Stimulated activated naive CD4-positive, alpha-beta T cell treated with Interleukin-2 at 50 U/mL for 16 hours (primary cell): ENCODE data around the gene GRK5.

ENCODE experiments used
- DNase-seq: peaks from one replicate; lab custom pipeline; 2025; lab: John Stamatoyannopoulos, UW

The GRK5 gene

DNA sequence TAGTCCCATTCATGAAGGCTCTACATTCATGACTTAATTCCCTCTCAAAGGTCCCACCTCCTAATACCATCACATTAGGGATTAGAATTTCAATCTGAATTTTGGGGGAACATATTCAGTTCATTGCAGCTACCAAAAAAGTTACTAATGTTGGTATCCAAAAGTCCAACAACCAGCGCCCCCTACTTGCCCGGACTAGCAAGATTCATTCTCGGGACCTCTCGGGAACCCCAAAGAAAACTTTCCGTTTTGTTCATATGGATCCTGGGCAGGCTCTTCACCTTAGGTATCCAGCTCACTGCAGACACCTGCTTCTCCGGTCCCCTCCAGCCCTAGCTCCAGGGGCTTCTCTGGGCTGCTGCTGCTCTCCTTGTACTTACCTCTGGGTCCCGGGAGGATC lies 8.9 kb upstream of the GRK5 start:
- DNase-seq, result peak; percentile 8

DNA sequence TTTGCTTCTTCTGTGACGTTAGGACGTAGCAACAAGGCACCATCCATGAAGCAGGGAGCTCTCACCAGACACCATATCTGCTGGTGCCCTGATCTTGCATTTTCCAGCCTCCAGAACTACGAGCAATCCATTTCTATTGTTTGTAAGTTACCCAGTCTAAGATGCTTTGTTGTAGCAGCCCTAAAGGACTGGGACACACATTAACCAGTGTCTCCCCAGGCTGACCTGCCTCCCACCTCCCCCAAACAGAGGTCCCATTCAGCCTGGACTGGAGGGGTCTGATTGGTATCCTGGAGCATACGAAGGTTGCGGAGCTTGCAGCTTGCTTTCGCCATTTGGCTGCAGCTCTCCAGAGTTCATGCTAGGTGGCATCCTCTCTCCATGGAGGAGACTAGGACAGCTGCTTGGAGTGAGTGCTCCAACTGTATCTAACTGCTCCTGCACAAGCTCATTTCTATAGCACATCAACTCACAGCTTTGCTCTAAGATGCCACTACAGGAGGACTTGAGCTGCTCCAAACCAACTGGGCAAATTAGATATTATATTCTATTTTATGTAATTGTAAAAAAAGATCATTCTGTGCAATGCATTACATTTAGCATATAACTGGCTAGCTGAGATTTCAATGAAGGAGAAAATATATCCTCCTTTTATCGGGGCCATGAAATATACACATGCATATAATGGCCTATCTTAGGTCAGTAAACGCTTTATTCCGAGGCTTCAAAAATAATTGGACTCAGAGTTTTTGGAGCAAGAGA lies 8.0 kb upstream of the GRK5 start:
- no peak for DNase-seq

GRCh38 chr10:119201233-119201632 lies 6.1 kb upstream of the GRK5 start:
- DNase-seq, result no peak

- no peak for DNase-seq
Measured at GRCh38 chr10:119203006-119203405, 4.4 kb upstream of the GRK5 start.

- peak; percentile 50 for DNase-seq
Measured at GRCh38 chr10:119205894-119206602, 1.3 kb upstream of the GRK5 start.

DNA sequence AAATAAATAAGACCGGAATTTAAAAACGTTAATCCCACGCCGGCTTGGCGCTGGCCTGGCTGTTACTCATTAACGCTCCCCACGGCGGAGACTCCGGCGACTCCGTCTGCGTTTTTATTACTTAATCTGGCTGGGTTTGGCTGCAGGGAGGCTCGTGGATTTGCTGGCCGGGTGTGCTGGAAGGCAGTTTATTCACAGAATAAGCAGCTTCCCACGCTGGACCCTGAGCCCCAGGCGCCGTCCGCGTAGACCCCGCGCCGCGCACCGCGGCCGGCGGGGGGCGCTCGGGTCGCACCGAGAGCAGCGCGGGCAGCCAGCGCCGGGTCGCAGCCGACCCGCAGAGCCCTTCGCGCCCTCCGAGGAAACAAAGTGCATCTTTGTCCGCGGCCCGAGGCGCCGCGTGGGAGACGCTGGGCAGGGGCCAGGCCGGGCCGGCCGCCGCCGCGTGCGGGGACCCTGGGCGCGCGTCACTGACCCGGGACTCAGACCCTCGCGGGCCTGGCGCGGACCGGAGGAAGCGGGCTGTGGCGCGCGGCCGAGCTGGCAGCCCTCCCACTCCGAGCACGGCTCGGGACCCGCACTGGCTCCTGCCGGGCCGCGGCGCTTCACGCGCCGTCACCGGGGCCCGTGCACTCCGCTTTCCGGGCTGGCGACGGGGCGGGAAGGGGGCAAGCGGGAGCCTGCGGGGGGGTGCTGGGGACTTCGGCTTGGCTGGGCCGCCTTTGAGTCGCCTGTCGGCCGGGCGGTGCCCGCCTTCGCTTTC lies 587 bp upstream of the GRK5 start:
- peak; percentile 64 for DNase-seq

DNA sequence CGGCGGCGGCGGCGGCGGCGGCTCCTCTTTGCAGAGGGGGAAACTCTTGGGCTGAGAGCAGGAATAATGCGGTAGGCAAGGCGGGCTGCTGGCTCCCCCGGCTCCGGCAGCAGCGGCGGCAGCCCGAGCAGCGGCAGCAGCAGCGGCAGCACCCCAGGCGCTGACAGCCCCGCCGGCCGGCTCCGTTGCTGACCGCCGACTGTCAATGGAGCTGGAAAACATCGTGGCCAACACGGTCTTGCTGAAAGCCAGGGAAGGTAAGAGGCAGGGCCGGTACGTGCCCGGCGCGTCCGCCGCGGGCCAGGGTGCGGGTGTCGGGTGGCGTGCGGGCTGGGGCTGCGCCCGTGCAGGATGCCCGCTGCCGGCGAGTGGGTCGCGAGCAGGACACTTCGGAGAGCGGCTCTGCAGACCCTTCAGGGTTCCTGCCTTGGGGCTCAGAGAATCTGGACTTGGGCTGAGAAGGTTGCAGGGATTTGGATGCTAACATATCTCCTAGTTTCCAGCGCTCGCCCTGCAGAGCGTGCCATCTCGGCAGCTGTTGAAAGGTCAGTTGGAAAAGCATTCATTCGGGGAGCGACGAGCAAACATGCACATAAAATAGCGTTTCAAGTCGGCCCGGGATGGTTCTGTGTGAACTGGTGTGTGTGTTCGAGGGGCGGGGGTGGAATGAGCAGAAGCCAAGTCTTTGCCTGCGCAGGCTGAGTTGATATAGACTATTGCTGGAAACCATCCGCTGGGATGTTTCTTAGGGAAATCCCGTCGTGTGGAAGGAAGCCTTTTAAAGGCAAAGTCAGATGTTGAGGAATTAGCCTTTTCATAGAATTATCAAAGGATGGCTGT lies 562 bp downstream of the GRK5 start:
- DNase-seq, result peak; percentile 30

DNA sequence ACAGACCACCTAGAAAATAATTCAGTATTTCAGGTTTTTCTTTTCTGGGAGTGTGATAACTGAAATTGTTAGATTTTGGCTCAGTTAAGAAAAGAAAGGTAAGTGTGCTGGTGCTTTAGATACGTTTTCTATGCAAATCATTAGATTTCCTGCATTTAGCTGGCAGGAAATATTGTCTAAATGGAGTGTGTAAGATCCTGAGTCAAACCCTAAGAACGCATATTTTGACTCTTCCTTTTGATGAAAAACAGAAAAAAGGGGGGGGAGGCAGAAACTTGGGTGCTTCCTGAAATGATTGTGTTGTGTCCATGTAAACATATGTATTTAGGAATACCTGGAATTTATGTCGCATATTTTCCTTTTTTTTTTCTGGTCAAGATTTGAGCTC lies 1.2 kb downstream of the GRK5 start:
- no peak for DNase-seq

DNA sequence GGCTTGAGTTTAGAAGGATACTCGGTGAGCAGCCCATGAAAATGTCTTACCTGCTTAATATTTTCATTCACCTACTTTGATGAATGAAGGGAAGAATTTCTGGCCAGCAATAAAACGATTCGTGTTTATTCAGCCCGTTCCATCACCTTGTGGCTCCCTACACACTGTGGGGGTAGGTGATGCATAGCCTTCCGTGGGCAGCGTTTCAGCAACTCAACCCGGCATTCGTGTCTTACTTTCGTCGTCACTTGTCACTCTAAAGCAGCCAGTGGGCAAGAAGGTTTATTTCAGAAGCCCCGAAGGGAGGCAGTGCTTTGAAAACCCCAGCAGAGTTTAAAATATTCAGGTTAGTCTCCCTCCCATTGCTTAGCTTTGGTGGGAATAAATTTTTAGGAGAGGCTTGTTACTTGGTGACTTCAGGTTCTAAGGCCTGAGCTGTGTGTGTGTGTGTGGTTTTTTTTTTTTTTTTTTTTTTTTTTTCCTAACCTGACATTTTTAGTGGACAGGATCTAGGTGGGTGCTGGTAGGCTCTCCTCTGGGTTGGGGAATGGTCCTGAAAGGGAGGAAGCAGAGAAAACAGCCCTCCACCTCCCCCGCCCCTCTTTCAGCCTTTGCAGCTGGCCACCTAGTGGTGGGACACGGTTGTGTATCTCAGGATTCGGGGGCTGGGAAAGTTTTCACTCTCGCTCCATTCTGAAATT lies 1.8 kb downstream of the GRK5 start:
- DNase-seq, result peak; percentile 67

DNA sequence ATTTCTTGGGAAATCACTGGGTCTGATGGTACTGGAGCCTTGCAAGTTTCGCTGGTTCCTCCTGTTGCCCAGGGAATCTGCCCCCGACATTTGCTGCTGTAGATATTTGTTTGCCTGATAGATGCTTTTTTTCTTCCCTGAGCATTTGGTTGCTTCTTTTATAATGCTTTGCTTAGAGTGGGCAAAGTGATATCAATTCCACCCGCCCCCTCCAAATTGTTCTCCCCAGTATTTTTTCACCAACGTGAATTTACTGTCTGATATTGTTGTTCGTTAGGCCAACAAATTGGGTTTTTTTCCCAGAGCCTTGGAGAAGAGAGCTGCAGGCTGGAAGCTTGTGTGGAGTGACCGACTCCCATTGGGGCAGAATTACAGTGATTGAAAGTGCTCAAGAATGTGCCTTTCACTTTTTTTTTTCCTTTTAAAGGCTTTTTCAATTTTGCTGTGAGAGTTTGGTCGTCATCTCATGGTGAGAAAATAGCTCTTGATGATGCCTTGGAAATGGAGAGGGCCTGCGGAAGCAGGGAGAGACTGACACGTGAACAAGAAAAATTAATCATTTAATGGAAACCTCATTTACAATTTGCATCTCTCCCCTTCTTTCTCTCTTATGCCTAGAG lies 2.5 kb downstream of the GRK5 start:
- DNase-seq, result no peak

GRCh38 chr10:119210633-119211032 lies 3.3 kb downstream of the GRK5 start:
- DNase-seq, result no peak

DNA sequence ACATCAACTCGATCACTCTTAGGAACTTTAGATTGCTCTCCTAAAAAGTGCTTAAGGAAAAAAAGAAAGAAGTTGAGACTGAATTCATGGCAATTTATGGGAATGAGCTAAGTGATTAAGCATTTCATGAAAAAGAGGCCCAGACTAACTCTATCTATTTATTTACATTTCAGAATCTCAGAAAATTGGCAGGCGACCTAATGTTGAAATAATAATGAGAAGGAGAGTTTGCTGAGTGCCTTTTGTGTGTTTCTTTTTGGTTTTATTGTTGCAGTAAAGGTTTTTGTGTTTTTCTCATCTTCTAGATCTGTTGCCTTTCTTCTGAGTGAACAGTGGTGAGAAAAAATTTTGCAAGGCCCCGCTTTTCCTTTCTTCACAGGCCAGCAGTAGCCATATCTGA lies 3.8 kb downstream of the GRK5 start:
- DNase-seq, result no peak

DNA sequence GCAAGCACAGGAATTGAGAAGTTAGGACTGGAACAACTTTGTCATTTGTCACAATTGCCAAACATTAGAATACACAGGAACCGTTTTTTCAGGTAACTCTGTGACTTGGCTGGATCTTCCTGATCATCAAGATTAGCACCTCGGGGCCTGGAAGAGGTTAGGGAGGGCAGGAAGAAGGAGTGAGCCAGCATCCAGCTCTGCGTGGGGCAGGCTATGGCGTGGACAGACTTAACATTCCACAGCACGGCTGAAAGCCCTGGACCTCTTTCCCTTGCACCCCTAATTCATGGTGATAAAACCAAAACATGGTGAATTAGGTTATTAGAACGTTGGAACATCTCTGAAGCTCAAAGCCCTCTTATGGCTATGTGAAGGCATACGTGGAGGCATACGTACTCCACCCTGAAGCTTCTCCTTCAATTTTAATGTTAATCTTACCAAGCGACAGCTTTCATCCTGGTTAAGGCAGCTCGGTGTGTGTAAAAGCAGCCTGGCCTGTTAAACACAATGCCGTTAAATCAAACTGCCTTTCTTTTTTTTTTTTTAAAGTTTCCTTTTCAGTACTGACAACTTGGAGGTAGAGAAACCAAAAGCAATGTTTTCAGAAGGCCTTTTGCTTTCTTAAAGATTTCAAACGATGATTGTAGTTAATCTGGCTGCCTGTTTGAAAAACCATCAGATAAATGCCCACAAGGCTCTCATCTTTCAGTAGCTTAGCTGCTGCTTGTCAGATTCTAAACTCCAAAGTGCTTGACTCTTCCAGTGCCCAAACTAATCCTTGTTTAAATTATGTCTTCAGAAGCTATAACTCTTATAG lies 4.5 kb downstream of the GRK5 start:
- DNase-seq, result no peak

DNA sequence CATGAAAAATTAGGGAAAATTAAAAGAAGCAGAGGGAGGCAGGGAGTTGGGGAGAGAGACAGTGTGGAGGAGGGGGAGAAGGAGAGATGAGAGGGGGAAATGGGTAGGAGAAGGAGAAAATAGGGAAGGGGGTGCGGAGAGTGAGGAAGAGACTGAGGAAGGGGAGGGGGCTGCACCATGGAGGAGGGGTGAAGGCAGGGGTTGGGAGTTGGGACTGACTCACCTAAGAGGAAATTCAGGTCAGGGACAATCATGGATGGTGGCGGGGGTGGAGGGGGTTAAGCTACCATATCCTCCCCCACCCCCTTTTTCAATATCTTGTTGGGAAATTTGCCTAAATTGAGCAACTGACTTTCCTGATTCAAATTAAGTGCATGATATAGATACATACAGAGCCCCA lies 8.0 kb downstream of the GRK5 start:
- no peak for DNase-seq

DNA sequence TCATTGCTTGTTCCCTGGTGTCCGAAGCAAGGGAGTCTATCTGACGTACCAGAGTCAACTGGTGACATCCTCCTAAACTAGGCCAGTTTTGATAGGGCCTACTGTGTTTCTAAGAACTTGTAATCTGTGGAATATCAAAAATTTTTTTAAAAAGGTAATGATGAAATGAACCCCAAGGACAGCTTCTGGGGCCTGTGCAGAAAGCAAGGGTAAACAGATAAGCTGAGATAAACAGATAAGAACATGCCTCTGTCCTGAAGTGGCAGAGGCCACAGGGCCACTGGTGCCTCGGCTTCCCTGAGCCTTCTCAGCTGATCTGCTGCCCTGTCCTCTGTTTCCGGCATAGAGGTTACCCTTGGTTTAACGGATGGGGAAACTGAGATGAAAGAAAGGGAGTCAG lies 8.8 kb downstream of the GRK5 start:
- DNase-seq, result no peak

GRCh38 chr10:119217401-119217800 lies 10.0 kb downstream of the GRK5 start:
- no peak for DNase-seq

DNA sequence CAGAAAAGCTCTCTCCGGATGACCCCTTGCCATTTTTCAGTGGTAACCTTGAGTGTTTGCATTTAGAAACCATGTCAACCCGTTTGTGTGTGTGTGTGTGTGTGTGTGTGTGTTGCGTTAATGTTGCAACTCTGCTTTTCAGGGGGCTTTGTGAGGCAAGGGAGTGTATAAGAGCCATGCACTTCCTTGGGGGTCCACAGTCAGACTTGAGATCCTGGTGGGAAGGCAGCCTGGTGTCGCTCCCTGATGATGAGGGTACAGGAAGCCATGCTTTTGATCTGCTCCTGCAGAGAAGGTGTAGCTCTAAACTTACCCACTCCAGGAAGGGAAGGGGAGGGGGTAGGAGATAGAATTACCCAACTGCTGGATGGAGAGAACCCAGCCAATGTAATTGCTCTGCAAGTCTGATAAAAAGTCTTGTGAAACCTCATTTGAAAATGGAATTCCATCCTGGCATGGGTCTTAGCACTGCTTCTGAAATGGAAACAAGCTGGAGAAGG lies 10.7 kb downstream of the GRK5 start:
- DNase-seq, result no peak

DNA sequence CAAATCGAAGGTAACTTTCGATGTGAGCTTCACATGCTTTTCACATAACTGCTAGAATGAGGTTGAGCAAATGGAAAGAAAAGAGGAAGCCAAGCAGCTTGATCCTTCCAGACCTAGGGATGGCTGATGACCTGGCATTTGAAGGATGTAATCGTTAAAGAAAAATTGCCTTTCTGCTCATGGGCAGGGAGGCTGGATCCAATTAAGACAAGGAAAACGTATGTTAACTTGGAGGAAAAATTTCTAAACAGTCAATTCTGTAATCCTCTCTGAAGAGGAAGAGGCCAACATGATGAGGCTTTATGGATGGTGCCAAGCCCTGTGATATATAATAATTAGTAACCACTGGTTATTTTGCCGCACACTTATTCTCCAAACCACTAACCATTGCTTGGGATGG lies 12.5 kb downstream of the GRK5 start:
- DNase-seq, result no peak

GRCh38 chr10:119221201-119221600 lies 13.8 kb downstream of the GRK5 start:
- DNase-seq, result no peak

GRCh38 chr10:119221666-119222065 lies 14.3 kb downstream of the GRK5 start:
- no peak for DNase-seq
